Stimulated activated effector memory CD8-positive, alpha-beta T cell treated with anti-CD3 and anti-CD28 coated beads, Interleukin-12 subunit alpha, Interleukin-12 subunit beta, amount 100 ng/mL, for 72 hours (primary cell): ENCODE measurements around the gene CDC14B.
"Not testable (repeated sequence)": the region's sequence is repeated elsewhere in the genome, so short reads cannot be mapped to it uniquely, and the experiment has no call there.

ENCODE experiments used
- ATAC-seq: fragments of 150-1000 bp; cut with Tn5 transposase; 2 replicates; pipeline ENCODE4 v1.10.0; 2021
- DNase-seq, 2 donors: peaks; one replicate each; pipeline ENCODE4 v3.0.0; 2021 to 2022; ENCODE audit warnings: low spot score in 2 of 2
- H3K27ac Mint-ChIP-seq: one replicate; pipeline ENCODE4 v1.8.0; 2022; ENCODE audit warnings: mild to moderate bottlenecking, mixed read lengths
- H3K36me3 Mint-ChIP-seq: one replicate; pipeline ENCODE4 v1.8.0; 2022; ENCODE audit warnings: mild to moderate bottlenecking, mixed read lengths
- H3K4me1 Mint-ChIP-seq: one replicate; pipeline ENCODE4 v1.8.0; 2022; ENCODE audit warnings: mixed read lengths
- H3K4me3 Mint-ChIP-seq: one replicate; pipeline ENCODE4 v1.8.0; 2022; ENCODE audit warnings: mild to moderate bottlenecking, mixed read lengths
- H3K9me3 Mint-ChIP-seq: one replicate; pipeline ENCODE4 v1.8.0; 2022; ENCODE audit warnings: mixed read lengths

CDC14B gene

DNA sequence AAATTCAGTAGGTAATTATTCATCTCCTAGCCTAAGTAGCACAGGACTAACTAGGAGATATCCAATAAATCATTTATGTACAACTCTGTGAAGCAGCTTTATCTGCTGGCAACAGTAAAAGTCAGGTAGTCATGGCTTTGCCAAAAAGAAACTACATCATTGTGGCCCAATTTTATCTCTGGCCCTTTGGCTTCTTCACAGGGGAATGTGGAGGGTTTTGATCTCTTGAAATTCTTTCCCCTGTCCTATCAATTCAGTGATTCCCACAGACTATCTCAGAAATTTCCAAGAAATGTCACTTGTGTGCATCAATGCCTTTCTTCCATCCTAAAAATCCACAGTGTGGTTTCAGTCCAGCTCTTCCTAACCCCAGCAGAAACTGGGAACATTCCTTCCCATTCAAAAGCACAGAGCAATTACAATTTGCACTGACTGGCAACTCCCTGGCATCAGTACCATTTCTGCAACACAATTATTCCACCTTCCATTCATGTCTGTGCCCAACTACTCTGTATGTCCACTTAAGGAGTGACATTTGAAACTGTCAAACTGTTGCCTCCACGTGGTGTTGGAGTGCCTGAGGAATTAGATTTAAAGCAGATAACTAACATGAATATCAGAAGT lies 6.6 kb downstream of the CDC14B start:
- H3K4me1 Mint-ChIP-seq: peaks cover 2% of the 10 kb centered on the region
- no peak for DNase-seq
- H3K27ac Mint-ChIP-seq: no peak overlapping the region
- ATAC-seq: no peak
- no peak overlapping the region for H3K4me3 Mint-ChIP-seq
- no peaks in the 10 kb centered on the region for H3K36me3 Mint-ChIP-seq
- H3K9me3 Mint-ChIP-seq: no peaks in the 10 kb centered on the region

DNA sequence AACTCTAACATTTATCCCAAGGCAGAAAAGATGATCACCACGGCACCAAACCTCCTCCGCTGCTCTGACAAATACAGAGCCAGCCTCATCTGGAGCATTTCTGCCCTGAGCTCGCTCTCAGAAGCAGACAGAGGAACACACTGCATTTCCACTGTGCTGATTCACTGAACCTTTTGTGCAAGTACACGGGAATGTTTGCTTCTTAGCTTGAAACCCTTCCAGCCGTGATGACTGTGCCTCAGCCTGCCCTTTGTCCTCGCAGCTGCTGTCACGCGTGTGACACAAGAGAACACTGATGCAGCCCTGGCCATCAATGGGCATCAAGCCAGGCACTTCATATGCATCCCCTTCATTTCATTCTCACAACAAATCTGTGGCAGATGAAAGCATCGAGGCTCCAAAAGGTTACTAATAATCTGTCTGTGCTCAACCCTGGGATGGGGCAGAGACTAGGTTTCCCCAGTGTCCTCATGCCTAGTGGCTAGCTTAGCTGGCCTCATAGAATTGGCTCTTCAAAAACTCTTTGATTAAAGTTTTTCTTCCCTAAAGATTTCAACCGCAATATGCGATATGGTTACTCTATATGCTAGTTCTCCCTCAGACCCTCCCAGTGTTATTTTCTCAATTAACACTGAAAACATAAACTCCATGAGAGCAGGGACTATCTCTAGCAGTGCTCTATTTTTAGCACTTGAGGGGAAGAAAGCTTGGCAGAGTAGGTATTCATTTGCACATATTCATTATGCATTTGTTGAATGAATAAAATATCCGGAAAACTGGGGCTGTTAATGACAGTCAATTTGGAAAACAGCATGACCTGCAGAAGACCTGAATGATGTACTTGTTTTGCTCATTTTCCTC lies 7.3 kb downstream of the CDC14B start:
- Mint-ChIP-seq H3K27ac (no peak overlapping the region), H3K36me3 (no peaks in the 10 kb centered on the region), H3K4me3 (no peak overlapping the region), H3K4me1 (no peaks in the 10 kb centered on the region), H3K9me3 (no peaks in the 10 kb centered on the region)
- ATAC-seq (no peak), DNase-seq (no peak)

DNA sequence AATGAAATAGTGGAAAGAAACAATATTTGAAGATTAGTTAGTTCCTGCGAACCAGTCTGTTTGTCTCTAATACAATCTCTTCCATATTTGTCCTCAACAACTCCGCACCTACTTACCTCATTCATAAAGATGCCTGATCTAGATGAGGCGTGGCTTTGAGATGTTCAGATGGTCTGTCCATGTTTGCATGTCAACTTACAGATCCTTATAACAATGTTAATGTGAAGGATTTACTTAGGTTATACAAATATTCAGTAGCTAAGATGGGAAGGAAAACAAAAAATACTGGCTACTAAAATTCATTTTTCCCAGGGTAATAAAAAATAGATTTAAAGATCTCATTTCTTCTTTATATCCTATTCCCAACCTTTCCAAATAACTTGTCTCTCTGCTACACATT lies 8.3 kb downstream of the CDC14B start:
- Mint-ChIP-seq H3K36me3 (no peaks in the 10 kb centered on the region), H3K4me1 (no peaks in the 10 kb centered on the region), H3K27ac (no peak overlapping the region), H3K9me3 (no peaks in the 10 kb centered on the region), H3K4me3 (no peak overlapping the region)
- no peak for ATAC-seq
- DNase-seq: no peak

DNA sequence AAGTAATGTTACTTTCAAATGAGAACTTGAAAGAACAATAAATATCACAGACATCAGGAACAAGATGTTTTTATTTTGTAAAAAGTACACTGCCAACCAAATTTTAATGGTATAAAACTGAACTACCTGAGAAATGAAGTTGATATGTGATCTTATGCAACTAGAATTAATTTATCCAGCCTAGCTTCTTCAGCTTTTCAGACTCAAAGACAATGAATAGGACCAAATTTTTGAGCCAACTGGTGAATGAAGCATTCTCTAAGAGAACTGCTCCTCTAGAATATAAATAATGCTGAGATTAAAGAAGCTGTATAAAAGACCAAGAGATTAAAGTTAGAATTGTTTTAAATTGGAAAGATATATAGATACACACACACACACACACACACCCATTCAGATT lies 9.9 kb downstream of the CDC14B start:
- DNase-seq (no peak), ATAC-seq (no peak)
- Mint-ChIP-seq H3K27ac (no peak overlapping the region), H3K4me1 (no peaks in the 10 kb centered on the region), H3K36me3 (no peaks in the 10 kb centered on the region), H3K4me3 (no peak overlapping the region), H3K9me3 (no peaks in the 10 kb centered on the region)

DNA sequence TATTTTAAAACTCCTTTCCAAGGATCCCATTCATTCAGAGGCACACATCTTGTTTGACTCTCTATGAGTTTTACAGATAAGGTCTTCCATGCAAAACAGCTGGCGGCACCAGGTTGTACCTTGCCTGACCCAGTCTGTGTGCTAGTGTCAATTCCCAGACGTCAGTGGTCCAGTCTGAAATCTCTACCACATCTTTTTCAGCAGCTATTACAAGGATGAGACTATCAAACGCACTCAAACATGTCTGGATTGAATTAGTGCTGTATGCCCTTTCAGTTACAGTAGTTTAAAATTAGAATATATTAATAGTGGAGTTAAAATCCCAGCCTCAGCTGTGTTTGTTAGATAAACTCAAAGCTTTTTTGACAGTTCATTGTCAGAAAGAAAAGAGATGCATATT lies 11.7 kb downstream of the CDC14B start:
- DNase-seq (no peak), ATAC-seq (no peak)
- Mint-ChIP-seq H3K4me1 (no peaks in the 10 kb centered on the region), H3K4me3 (no peak overlapping the region), H3K36me3 (no peaks in the 10 kb centered on the region), H3K27ac (no peak overlapping the region), H3K9me3 (no peaks in the 10 kb centered on the region)

DNA sequence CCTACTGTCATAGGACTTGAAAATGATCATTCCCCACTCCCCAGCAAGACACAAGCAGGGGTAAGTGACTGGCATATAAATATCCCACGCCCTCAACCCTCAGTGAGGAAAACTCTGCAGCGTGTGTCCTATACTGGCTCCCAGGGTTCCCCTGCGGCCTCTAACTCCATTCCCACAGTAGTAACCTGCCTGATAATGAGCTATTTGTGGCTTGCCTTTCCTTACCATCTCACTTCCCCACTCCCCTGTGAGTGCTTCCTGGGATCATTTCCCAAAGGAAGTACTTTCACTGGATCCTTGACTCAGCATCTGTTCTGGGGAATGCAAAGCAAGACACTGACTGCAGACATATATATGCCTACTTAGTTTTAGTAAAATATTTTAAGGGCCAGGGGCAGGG lies 14.3 kb downstream of the CDC14B start:
- Mint-ChIP-seq H3K27ac (no peak overlapping the region), H3K4me3 (no peak overlapping the region), H3K4me1 (no peaks in the 10 kb centered on the region), H3K9me3 (no peaks in the 10 kb centered on the region), H3K36me3 (no peaks in the 10 kb centered on the region)
- no peak for ATAC-seq
- no peak for DNase-seq

DNA sequence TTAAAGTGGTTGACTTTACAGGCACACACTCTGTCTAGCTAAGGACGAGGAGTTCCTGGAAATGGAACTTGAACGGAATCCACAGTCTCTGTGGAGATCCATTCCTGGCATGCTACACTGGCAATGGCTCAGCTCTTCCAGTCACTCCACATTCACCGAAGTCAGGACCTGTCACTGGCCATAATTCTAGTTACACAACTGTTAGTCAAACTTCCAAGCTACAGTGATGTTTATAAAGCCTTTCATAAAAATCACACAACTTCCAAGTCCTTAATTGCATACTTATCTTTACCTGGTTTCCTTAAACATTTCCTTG lies 15.7 kb downstream of the CDC14B start:
- H3K27ac Mint-ChIP-seq: no peak overlapping the region
- no peak for ATAC-seq
- no peak for DNase-seq

DNA sequence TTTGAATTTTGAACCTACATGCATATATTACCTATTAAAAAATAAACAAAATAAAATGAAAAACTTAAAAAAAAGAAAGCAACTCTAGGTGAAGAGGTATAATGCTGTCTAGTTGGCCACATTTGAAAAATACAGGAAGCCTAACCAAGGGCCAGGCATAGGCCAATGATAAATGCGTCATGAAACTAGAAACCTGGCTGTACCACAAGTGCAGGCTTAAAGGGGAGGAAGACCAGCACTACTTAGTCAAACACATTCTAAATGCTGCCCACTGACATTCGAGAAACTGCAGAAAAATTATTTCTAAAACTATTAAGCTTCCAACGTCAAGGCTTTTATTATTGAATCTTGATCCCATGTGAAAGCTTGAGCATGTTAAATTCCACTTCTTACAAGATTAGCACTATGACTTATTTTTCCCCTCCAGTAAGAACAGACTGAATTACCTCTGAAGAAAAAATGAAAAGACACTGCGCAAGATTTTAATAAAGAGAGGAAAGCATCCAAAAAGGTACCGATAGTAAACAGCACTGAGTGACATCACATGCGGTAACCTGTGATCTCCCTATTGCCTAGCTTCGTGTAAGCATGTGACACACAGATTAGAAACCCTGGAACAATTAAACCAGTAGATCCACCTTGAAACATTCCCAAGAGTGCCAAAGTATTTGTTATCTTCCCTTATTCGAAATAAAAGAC lies 16.2 kb downstream of the CDC14B start:
- Mint-ChIP-seq H3K27ac (no peak overlapping the region), H3K4me3 (no peak overlapping the region), H3K4me1 (no peaks in the 10 kb centered on the region), H3K36me3 (no peaks in the 10 kb centered on the region), H3K9me3 (no peaks in the 10 kb centered on the region)
- no peak for DNase-seq
- ATAC-seq: no peak

More for the DNA sequence above, 15.7 kb downstream of the CDC14B start:
- Mint-ChIP-seq H3K4me1 (no peaks in the 10 kb centered on the region), H3K9me3 (no peaks in the 10 kb centered on the region), H3K36me3 (no peaks in the 10 kb centered on the region), H3K4me3 (no peak overlapping the region)

DNA sequence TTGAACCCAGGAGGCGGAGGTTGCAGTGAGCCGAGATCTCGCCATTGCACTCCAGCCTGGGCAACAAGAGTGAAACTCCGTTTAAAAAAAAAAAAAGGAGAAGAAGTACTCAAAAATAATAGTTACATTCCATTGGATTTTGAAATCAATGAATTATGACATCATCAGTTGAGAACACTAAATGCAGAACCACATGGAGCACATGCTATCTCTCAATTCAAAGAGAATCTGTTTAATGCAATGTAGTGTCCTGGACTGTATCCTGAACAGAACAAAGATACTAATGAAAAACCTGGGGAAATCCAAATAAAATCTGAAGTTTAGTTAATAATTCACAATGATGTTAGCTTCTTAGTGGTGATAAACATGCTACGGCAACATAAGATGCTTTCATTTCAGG lies 20.3 kb downstream of the CDC14B start:
- H3K27ac Mint-ChIP-seq: no peak overlapping the region
- no peak overlapping the region for H3K4me3 Mint-ChIP-seq
- H3K36me3 Mint-ChIP-seq: no peaks in the 10 kb centered on the region
- H3K4me1 Mint-ChIP-seq: no peaks in the 10 kb centered on the region
- DNase-seq: no peak
- no peak for ATAC-seq
- no peaks in the 10 kb centered on the region for H3K9me3 Mint-ChIP-seq

DNA sequence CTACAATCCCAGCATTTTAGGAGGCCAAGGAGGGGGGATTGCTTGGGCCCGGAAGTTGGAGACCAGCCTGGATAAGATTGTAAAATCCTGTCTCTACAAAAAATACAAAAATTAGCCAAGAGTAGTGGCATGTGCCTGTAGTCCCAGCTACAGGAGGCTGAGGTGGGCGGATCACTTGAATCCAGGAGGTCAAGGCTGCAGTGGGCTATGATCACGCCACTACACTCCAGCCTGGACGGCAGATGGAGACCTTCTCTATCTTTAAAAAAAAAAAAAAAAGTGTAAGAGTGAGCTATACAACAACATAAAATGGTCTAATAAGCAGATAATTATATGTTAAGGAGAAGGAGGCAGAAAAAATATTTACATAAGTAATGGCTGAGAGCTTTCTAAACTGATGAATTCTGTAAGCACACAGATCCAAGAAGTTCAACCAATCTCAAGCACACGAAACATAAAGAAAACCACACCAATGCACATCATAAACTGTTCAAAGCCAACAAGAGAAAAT lies 23.0 kb downstream of the CDC14B start:
- ATAC-seq: no peak
- H3K4me3 Mint-ChIP-seq: no peak overlapping the region
- H3K27ac Mint-ChIP-seq: no peak overlapping the region
- H3K9me3 Mint-ChIP-seq: no peaks in the 10 kb centered on the region
- no peaks in the 10 kb centered on the region for H3K36me3 Mint-ChIP-seq
- DNase-seq: no peak
- H3K4me1 Mint-ChIP-seq: no peaks in the 10 kb centered on the region

DNA sequence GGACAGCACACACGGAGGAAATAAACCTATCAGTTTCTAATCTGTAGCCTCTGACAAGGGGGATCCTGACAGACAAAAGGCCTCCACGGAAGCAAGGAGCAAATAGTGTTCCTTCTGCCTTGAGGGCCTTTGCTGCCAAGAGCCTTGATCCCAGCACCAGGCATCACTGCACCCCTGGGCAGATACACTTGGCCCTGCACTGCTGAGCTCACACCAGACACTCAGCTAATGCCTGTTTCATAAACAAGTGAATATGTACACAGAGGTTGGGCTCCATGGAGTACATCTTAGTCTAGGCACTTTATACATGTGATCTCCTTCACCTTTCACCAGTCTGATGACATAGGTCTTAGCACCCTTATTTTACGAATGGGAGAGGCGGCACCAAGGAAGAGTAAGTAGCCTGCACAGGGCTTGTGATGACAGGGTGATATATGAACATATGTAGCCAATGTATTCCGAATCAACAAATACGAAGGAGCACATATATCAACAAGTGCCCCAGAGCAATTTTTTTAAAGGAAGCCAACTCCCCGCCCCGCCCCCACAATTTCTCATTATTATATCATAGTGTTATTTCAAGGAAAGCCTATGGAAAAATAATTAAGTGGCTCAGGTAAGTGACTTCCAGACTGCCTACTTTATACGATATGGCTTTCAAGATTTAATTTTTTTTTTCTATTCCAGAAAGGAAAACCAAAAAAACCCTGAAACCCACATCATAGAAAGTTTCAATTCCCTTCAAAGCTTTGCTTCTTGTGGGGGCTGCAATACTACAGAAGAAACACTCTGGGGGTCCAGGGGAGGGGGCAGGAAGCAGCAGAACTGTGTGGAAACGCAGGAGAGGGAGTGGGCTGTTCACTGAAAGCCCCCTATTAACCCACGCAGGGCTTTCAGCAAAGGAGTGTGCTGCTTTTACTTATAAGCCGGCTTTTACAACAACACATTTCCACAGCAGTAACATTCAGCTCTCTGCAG lies 32.0 kb downstream of the CDC14B start:
- no peak overlapping the region for H3K27ac Mint-ChIP-seq
- no peaks in the 10 kb centered on the region for H3K4me1 Mint-ChIP-seq
- DNase-seq (no peak), ATAC-seq (no peak)
- H3K36me3 Mint-ChIP-seq: no peaks in the 10 kb centered on the region
- H3K4me3 Mint-ChIP-seq: no peak overlapping the region
- no peaks in the 10 kb centered on the region for H3K9me3 Mint-ChIP-seq

DNA sequence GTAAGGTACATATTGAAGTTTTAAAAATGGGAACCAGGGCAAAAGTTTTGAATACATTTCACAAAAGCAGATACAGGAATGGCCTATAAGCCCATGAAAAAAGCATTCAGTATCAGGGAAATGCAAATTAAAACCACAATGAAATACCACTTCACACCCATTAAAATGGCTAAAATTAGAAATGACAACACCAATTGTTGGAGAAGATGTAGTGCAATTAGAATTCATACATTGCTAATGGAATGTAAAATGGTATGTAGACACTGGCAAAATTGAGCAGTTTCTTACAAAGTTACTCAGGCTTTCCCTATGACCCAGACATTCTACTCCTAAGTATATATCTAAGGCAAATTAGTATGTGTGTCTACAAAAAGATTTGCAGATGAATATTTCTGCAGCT lies 34.2 kb downstream of the CDC14B start:
- H3K4me3 Mint-ChIP-seq: no peak overlapping the region
- H3K36me3 Mint-ChIP-seq: no peaks in the 10 kb centered on the region
- no peak for ATAC-seq
- H3K4me1 Mint-ChIP-seq: no peaks in the 10 kb centered on the region
- no peak overlapping the region for H3K27ac Mint-ChIP-seq
- DNase-seq: no peak
- no peaks in the 10 kb centered on the region for H3K9me3 Mint-ChIP-seq

DNA sequence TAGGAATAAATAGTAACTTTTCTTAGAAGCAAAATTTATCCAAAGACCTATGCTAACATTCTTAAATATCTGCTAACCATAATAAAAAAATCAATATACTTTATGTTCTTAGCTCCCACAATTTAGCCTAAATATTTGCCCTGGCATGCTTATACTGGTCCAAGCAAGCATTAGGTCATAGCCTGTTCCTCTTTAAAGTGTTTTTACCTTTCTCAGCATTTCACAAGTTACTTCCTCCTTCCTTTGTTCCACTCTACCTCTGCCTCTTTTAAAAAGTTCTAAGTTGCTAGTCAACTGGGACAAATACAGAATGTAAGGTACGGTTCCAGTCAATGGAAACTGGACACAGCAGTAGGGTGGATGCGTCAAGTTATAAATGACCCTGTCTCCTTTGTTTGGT lies 37.4 kb downstream of the CDC14B start:
- not testable (repeated sequence) for H3K9me3 Mint-ChIP-seq, H3K36me3 Mint-ChIP-seq, ATAC-seq, H3K27ac Mint-ChIP-seq, H3K4me1 Mint-ChIP-seq, DNase-seq, H3K4me3 Mint-ChIP-seq

DNA sequence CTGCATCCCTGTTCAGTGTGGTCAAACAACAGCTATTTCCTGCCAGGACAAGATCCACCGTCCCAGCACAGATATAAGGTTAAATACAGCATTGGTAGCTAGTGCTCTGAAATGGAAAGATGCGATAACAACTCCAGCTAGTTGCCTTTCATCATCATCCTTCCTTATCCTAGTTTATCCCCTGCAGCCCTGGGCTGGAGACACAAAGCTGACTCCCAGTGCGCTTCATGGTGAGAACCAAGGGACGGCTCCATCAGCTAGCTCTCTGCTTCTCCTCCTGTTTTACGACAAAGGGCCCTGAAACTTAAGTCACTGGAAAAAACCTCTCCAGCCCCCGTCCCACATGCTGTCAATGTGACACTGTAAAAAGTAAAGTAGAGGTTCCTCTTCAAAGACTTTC lies 37.9 kb downstream of the CDC14B start:
- H3K9me3 Mint-ChIP-seq: no peaks in the 10 kb centered on the region
- no peak for DNase-seq
- no peak overlapping the region for H3K27ac Mint-ChIP-seq
- no peaks in the 10 kb centered on the region for H3K36me3 Mint-ChIP-seq
- no peaks in the 10 kb centered on the region for H3K4me1 Mint-ChIP-seq
- H3K4me3 Mint-ChIP-seq: no peak overlapping the region
- ATAC-seq: no peak

DNA sequence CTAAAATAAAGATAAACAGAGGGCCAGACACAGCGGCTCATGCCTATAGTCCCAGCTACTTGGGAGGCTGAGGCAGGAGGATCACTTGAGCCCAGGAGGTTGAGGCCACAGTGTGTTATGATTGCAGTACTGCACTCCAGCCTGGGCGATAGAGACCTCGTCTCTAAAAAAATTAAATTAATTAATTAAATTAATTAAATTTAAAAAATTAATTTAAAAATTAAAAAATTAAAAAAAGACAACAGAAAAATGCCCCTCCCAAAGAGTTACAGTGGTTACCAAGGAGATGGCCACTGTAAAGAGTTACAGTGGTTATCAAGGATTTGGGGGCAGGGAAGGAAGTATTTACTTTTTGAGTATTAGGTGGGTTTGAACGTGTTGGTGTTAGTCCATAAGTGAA lies 38.3 kb downstream of the CDC14B start:
- no peak for DNase-seq

More for the DNA sequence above, 38.3 kb downstream of the CDC14B start:
- H3K27ac Mint-ChIP-seq: no peak overlapping the region
- H3K4me3 Mint-ChIP-seq: no peak overlapping the region
- H3K4me1 Mint-ChIP-seq: no peaks in the 10 kb centered on the region
- no peak for ATAC-seq
- H3K9me3 Mint-ChIP-seq: no peaks in the 10 kb centered on the region
- no peaks in the 10 kb centered on the region for H3K36me3 Mint-ChIP-seq
